GM12892 (cell line): Measurements from ENCODE around the gene RIT1.
A peak's percentile ranks its signal among the peaks of the same experiment; 100 is the strongest.

ENCODE experiments used
- POLR2A ChIP-seq: IDR thresholded peaks from 2 replicates; pipeline ENCODE4 v1.6.1; 2011; ENCODE audit warnings: low read depth, low read length, control low read depth
- POLR2AphosphoS5 ChIP-seq: IDR thresholded peaks from 2 replicates; pipeline ENCODE4 v1.6.1; 2011; ENCODE audit warnings: low read depth, low read length, control low read depth

DNA sequence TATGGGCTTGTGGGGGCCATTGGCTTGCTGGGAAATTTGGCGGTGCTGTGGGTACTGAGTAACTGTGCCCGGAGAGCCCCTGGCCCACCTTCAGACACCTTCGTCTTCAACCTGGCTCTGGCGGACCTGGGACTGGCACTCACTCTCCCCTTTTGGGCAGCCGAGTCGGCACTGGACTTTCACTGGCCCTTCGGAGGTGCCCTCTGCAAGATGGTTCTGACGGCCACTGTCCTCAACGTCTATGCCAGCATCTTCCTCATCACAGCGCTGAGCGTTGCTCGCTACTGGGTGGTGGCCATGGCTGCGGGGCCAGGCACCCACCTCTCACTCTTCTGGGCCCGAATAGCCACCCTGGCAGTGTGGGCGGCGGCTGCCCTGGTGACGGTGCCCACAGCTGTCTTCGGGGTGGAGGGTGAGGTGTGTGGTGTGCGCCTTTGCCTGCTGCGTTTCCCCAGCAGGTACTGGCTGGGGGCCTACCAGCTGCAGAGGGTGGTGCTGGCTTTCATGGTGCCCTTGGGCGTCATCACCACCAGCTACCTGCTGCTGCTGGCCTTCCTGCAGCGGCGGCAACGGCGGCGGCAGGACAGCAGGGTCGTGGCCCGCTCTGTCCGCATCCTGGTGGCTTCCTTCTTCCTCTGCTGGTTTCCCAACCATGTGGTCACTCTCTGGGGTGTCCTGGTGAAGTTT is 30.8 kb upstream of the RIT1 start:
- TF ChIP-seq POLR2AphosphoS5 (peak; percentile 46; the same call in 1 of the 2 replicates), POLR2A (no peak; the same call in 1 of the 2 replicates)
